H1 (cell line): Measurements from ENCODE around the gene PTTG1IP. TPM values are rescaled to one million over a fixed set of nuclear protein-coding genes. Genes with fewer than 3 reads are reported as not detected.

Experiments used
- CBX8 ChIP-seq: fragments of 300-800, 300-1000 bp; sonication (generic); IDR thresholded peaks from 2 replicates; pipeline ENCODE4 v1.7.1; 2016; ENCODE audit warnings: low read depth, low read length, borderline replicate concordance
- EZH2 ChIP-seq: fragments of 200-600 bp; sonication (generic); IDR thresholded peaks from 2 replicates; pipeline ENCODE4 v1.7.1; 2012; ENCODE audit warnings: low read depth, mild to moderate bottlenecking, moderate library complexity, low read length, inconsistent platforms; ENCODE audit not compliant: severe bottlenecking
- NRF1 ChIP-seq: IDR thresholded peaks from 2 replicates; pipeline ENCODE4 v1.6.1; 2011; ENCODE audit warnings: mild to moderate bottlenecking, low read depth, low read length, improper control_type of control experiment
- RAD21 ChIP-seq, 2 experiments: IDR thresholded peaks in 1 of 2; conservative IDR thresholded peaks in 1 of 2; 2 replicates each; pipeline ENCODE4 v1.6.1; 2011; ENCODE audit warnings: low read depth in 2 of 2, low read length in 2 of 2, improper control_type of control experiment in 1 of 2, inconsistent platforms in 1 of 2, mild to moderate bottlenecking in 1 of 2, moderate library complexity in 1 of 2
- RBBP5 ChIP-seq: IDR thresholded peaks from 2 replicates; pipeline ENCODE4 v1.7.1; 2012; ENCODE audit warnings: low read depth, mild to moderate bottlenecking, inconsistent platforms, low read length, moderate library complexity, borderline replicate concordance
- RXRA ChIP-seq: IDR thresholded peaks from 2 replicates; pipeline ENCODE4 v1.6.1; 2011; ENCODE audit warnings: low read depth, mild to moderate bottlenecking, low read length, moderate library complexity; ENCODE audit not compliant: insufficient read depth
- SIN3A ChIP-seq, 2 experiments: IDR thresholded peaks in 1 of 2; conservative IDR thresholded peaks in 1 of 2; 2 replicates each; pipeline ENCODE4 v1.6.1; 2011 to 2012; ENCODE audit warnings: low read length in 2 of 2, improper control_type of control experiment in 1 of 2, low read depth in 1 of 2, mild to moderate bottlenecking in 1 of 2
- SIRT6 ChIP-seq: IDR thresholded peaks from one replicate; pipeline ENCODE4 v1.7.1; 2012; ENCODE audit warnings: low read length, inconsistent platforms
- TEAD4 ChIP-seq: IDR thresholded peaks from 2 replicates; pipeline ENCODE4 v1.6.1; 2012; ENCODE audit warnings: low read depth, low read length, inconsistent platforms, mixed read lengths
- polyA plus RNA-seq, 7 experiments: library from polyadenylated mRNA; depleted of rRNA in 3 of 7; stranded (reverse) in 5 of 7; unstranded in 2 of 7; fragments of >200 nt in 5 of 7; fragments of 200-250 nt in 2 of 7; gene quantifications; 1 replicate in 5 of 7; 2 replicates in 1 of 7; 4 replicates in 1 of 7; pipeline versions ENCODE4 v1.2.1 to v1.2.3, GENCODE V29; 2011 to 2013; ENCODE audit warnings: missing spikeins in 2 of 7, mixed read lengths in 2 of 7
- total RNA-seq: library from RNA; stranded (reverse); fragmentation: NEBNext Ultra II Directional; extraction: Animal tissue kit (Norgen Biotek cat#: 25700); gene quantifications from 2 replicates; pipeline ENCODE4 v1.2.1, GENCODE V29; 2021
- TF ChIP-seq, protein P1 (sequence below): fragments of 300-600 bp; sonication (generic); IDR thresholded peaks from 2 replicates; pipeline ENCODE4 v1.7.1; 2012; ENCODE audit warnings: low read length, moderate library complexity, mild to moderate bottlenecking, inconsistent platforms; ENCODE audit not compliant: insufficient replicate concordance

PTTG1IP gene
- total and polyA plus RNA-seq, 2 of the 8 experiments (the other 6 are each of a cell fraction or from before 2014, with no cell fraction given), result 90.8 to 130 TPM

DNA sequence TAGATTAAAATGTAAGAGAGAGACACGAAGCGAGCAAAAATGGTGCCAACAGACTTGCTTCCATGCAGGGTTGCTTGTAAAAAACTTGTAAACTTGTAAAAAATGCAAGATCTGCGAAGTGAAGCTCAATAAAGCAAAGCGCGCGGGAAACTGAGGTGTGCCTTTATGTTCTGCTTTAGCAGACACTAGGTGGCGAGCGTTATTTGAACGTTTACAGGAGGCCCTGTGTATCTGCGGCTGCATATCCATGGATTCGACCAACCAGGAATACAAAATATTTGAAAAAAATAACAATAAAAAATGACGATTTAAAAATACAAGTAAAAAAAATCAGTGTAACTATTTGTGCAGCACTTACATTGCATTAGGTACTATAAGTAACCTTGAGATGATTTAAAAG is 73.4 kb downstream of the PTTG1IP start (continued):
- TF ChIP-seq, protein P1, sequence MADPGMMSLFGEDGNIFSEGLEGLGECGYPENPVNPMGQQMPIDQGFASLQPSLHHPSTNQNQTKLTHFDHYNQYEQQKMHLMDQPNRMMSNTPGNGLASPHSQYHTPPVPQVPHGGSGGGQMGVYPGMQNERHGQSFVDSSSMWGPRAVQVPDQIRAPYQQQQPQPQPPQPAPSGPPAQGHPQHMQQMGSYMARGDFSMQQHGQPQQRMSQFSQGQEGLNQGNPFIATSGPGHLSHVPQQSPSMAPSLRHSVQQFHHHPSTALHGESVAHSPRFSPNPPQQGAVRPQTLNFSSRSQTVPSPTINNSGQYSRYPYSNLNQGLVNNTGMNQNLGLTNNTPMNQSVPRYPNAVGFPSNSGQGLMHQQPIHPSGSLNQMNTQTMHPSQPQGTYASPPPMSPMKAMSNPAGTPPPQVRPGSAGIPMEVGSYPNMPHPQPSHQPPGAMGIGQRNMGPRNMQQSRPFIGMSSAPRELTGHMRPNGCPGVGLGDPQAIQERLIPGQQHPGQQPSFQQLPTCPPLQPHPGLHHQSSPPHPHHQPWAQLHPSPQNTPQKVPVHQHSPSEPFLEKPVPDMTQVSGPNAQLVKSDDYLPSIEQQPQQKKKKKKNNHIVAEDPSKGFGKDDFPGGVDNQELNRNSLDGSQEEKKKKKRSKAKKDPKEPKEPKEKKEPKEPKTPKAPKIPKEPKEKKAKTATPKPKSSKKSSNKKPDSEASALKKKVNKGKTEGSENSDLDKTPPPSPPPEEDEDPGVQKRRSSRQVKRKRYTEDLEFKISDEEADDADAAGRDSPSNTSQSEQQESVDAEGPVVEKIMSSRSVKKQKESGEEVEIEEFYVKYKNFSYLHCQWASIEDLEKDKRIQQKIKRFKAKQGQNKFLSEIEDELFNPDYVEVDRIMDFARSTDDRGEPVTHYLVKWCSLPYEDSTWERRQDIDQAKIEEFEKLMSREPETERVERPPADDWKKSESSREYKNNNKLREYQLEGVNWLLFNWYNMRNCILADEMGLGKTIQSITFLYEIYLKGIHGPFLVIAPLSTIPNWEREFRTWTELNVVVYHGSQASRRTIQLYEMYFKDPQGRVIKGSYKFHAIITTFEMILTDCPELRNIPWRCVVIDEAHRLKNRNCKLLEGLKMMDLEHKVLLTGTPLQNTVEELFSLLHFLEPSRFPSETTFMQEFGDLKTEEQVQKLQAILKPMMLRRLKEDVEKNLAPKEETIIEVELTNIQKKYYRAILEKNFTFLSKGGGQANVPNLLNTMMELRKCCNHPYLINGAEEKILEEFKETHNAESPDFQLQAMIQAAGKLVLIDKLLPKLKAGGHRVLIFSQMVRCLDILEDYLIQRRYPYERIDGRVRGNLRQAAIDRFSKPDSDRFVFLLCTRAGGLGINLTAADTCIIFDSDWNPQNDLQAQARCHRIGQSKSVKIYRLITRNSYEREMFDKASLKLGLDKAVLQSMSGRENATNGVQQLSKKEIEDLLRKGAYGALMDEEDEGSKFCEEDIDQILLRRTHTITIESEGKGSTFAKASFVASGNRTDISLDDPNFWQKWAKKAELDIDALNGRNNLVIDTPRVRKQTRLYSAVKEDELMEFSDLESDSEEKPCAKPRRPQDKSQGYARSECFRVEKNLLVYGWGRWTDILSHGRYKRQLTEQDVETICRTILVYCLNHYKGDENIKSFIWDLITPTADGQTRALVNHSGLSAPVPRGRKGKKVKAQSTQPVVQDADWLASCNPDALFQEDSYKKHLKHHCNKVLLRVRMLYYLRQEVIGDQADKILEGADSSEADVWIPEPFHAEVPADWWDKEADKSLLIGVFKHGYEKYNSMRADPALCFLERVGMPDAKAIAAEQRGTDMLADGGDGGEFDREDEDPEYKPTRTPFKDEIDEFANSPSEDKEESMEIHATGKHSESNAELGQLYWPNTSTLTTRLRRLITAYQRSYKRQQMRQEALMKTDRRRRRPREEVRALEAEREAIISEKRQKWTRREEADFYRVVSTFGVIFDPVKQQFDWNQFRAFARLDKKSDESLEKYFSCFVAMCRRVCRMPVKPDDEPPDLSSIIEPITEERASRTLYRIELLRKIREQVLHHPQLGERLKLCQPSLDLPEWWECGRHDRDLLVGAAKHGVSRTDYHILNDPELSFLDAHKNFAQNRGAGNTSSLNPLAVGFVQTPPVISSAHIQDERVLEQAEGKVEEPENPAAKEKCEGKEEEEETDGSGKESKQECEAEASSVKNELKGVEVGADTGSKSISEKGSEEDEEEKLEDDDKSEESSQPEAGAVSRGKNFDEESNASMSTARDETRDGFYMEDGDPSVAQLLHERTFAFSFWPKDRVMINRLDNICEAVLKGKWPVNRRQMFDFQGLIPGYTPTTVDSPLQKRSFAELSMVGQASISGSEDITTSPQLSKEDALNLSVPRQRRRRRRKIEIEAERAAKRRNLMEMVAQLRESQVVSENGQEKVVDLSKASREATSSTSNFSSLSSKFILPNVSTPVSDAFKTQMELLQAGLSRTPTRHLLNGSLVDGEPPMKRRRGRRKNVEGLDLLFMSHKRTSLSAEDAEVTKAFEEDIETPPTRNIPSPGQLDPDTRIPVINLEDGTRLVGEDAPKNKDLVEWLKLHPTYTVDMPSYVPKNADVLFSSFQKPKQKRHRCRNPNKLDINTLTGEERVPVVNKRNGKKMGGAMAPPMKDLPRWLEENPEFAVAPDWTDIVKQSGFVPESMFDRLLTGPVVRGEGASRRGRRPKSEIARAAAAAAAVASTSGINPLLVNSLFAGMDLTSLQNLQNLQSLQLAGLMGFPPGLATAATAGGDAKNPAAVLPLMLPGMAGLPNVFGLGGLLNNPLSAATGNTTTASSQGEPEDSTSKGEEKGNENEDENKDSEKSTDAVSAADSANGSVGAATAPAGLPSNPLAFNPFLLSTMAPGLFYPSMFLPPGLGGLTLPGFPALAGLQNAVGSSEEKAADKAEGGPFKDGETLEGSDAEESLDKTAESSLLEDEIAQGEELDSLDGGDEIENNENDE, result no peak
- TF ChIP-seq CBX8 (no peak), RXRA (no peak), RAD21 (IDR thresholded peaks at IDR 0.05 in 1 of 2, conservative IDR thresholded peaks at IDR 0.05 in 1 of 2; ENCODE audit: low read depth in 2 of 2, low read length in 2 of 2) (peak; percentile 26 to 48; a peak in 3 of 4 replicates), RBBP5 (no peak), NRF1 (no peak), SIN3A (conservative IDR thresholded peaks at IDR 0.05 in 1 of 2, IDR thresholded peaks at IDR 0.05 in 1 of 2; ENCODE audit: low read depth in 1 of 2, low read length in 2 of 2) (no peak), EZH2 (no peak), TEAD4 (no peak), SIRT6 (no peak)
